SK-N-SH treated with all-trans-retinoic acid at 6 μM for 48 hours (cell line): ENCODE measurements around the gene C3orf38.

Source experiments
- ARNTL ChIP-seq: fragments of 450-650 bp; formaldehyde crosslinking; IDR thresholded peaks from 2 replicates; pipeline ENCODE4 v1.5.0; 2020; ENCODE audit warnings: low read depth, mild to moderate bottlenecking, moderate library complexity, borderline replicate concordance
- ESRRG ChIP-seq: fragments of 250-450 bp; sonication (Bioruptor Pico); IDR thresholded peaks from 2 replicates; pipeline ENCODE4 v1.6.1; 2021; ENCODE audit warnings: mild to moderate bottlenecking
- OSR1 ChIP-seq: fragments of 250-450 bp; sonication (Bioruptor Pico); IDR thresholded peaks from 2 replicates; pipeline ENCODE4 v1.8.0; 2022; ENCODE audit warnings: moderate library complexity, mild to moderate bottlenecking, inconsistent platforms
- PATZ1 ChIP-seq: fragments of 250-450 bp; sonication (Bioruptor Pico); IDR thresholded peaks from 2 replicates; pipeline ENCODE4 v1.8.0; 2020; ENCODE audit warnings: mild to moderate bottlenecking, moderate library complexity, borderline replicate concordance
- RARB ChIP-seq: fragments of 250-450 bp; sonication (Bioruptor Pico); IDR thresholded peaks from 2 replicates; pipeline ENCODE4 v1.8.0; 2021; ENCODE audit warnings: mild to moderate bottlenecking, moderate library complexity
- TCF4 ChIP-seq: fragments of 250-450 bp; sonication (Bioruptor Pico); IDR thresholded peaks from 2 replicates; pipeline ENCODE4 v1.8.0; 2021; ENCODE audit warnings: mild to moderate bottlenecking, moderate library complexity, borderline replicate concordance
- TSHZ2 ChIP-seq: fragments of 250-450 bp; sonication (Bioruptor Pico); IDR thresholded peaks from 2 replicates; pipeline ENCODE4 v1.5.0; 2020; ENCODE audit warnings: mild to moderate bottlenecking, moderate library complexity
- ZC3H10 ChIP-seq: fragments of 250-450 bp; sonication (Bioruptor Pico); IDR thresholded peaks from 2 replicates; pipeline ENCODE4 v1.5.1; 2021; ENCODE audit warnings: mild to moderate bottlenecking, moderate library complexity
- ZFP30 ChIP-seq: fragments of 450-650 bp; formaldehyde crosslinking; IDR thresholded peaks from 2 replicates; pipeline ENCODE4 v1.5.0; 2022; ENCODE audit warnings: mild to moderate bottlenecking, moderate library complexity
- ZNF70 ChIP-seq: fragments of 450-650 bp; formaldehyde crosslinking; IDR thresholded peaks from 2 replicates; pipeline ENCODE4 v1.5.0; 2020; ENCODE audit warnings: mild to moderate bottlenecking, moderate library complexity

- TF ChIP-seq ZNF70 (CRISPR knock-in tag) (no peak), ESRRG (CRISPR knock-in tag) (no peak), RARB (no peak), TSHZ2 (no peak), TCF4 (no peak), ZFP30 (CRISPR knock-in tag) (no peak), PATZ1 (CRISPR knock-in tag) (no peak), OSR1 (CRISPR knock-in tag) (no peak), ARNTL (CRISPR knock-in tag) (no peak), ZC3H10 (CRISPR knock-in tag) (no peak)
Measured at GRCh38 chr3:88147261-88147660, 2.5 kb upstream of the C3orf38 start.
